GM12891 (cell line): ENCODE data around the gene ASTL.

Experiments used
- POLR2A ChIP-seq: IDR thresholded peaks from 2 replicates; pipeline ENCODE4 v1.6.1; 2011; ENCODE audit warnings: low read depth, low read length, control low read depth
- POLR2AphosphoS5 ChIP-seq: IDR thresholded peaks from 2 replicates; pipeline ENCODE4 v1.6.1; 2011; ENCODE audit warnings: low read depth, low read length, control low read depth
- POU2F2 ChIP-seq: IDR thresholded peaks from 2 replicates; pipeline ENCODE4 v1.6.1; 2011; ENCODE audit warnings: low read depth, mild to moderate bottlenecking, control low read depth, low read length, moderate library complexity
- TAF1 ChIP-seq: IDR thresholded peaks from 2 replicates; pipeline ENCODE4 v1.6.1; 2011; ENCODE audit warnings: low read depth, low read length, control low read depth

- TF ChIP-seq TAF1 = no peak
- TF ChIP-seq POLR2A = no peak
- no peak for TF ChIP-seq POLR2AphosphoS5
- TF ChIP-seq POU2F2 = no peak
Observed at GRCh38 chr2:96092951-96093350, 45.4 kb downstream of the ASTL start.
